GM19324 (cell line): ENCODE measurements around the gene PIP4K2C.
A peak's percentile ranks its signal among the peaks of the same experiment; 100 is the strongest.
"Not testable (repeated sequence)": the region's sequence is repeated elsewhere in the genome, so short reads cannot be mapped to it uniquely, and the experiment has no call there.

Experiments
- ATAC-seq: cut with Tn5 transposase; IDR thresholded peaks from one replicate; pipeline ENCODE4 v1.9.1; 2021; ENCODE audit warnings: mild to moderate bottlenecking, moderate library complexity; ENCODE audit not compliant: unreplicated experiment, low FRiP score

PIP4K2C gene

GRCh38 chr12:57583008-57583831 lies 7.8 kb upstream of the PIP4K2C start:
- ATAC-seq, result peak; percentile 80

GRCh38 chr12:57584050-57584449 lies 6.9 kb upstream of the PIP4K2C start:
- no peak for ATAC-seq

GRCh38 chr12:57584690-57585089 lies 6.3 kb upstream of the PIP4K2C start:
- ATAC-seq, result no peak

GRCh38 chr12:57585156-57585555 lies 5.8 kb upstream of the PIP4K2C start:
- no peak for ATAC-seq

GRCh38 chr12:57586128-57586527 lies 4.9 kb upstream of the PIP4K2C start:
- ATAC-seq, result no peak

- no peak for ATAC-seq
Observed at GRCh38 chr12:57586832-57587429, 4.1 kb upstream of the PIP4K2C start.

- ATAC-seq, result not testable (repeated sequence)
Observed at GRCh38 chr12:57588951-57589610, 1.9 kb upstream of the PIP4K2C start.

- ATAC-seq, result no peak
Observed at GRCh38 chr12:57590479-57590863, 521 bp upstream of the PIP4K2C start.

- ATAC-seq, result peak; percentile 11
Observed at GRCh38 chr12:57591782-57592325, 862 bp downstream of the PIP4K2C start.

- ATAC-seq, result no peak
Observed at GRCh38 chr12:57592551-57593165, 1.7 kb downstream of the PIP4K2C start.

GRCh38 chr12:57593187-57593586 lies 2.2 kb downstream of the PIP4K2C start:
- ATAC-seq, result no peak

GRCh38 chr12:57600395-57600794 lies 9.4 kb downstream of the PIP4K2C start:
- ATAC-seq, result no peak

GRCh38 chr12:57602544-57602943 lies 11.6 kb downstream of the PIP4K2C start:
- no peak for ATAC-seq

GRCh38 chr12:57603324-57603723 lies 12.3 kb downstream of the PIP4K2C start:
- ATAC-seq, result no peak

- ATAC-seq, result no peak
Observed at GRCh38 chr12:57603815-57604453, 12.9 kb downstream of the PIP4K2C start.

GRCh38 chr12:57604454-57604991 lies 13.5 kb downstream of the PIP4K2C start, which contains the start of gene DTX3:
Gene DTX3 (plus strand): TSS chr12:57604824. CDS start chr12:57606518, 1,694 bp downstream.
- ATAC-seq, result no peak

- ATAC-seq, result no peak
Observed at GRCh38 chr12:57604992-57605810, 14.2 kb downstream of the PIP4K2C start.

GRCh38 chr12:57605811-57606311 lies 14.9 kb downstream of the PIP4K2C start:
- ATAC-seq, result no peak

GRCh38 chr12:57606399-57606798 lies 15.4 kb downstream of the PIP4K2C start:
- no peak for ATAC-seq
